ENCODE measurements around the gene FGFR3. TPM values are rescaled to one million over a fixed set of nuclear protein-coding genes. Genes with fewer than 3 reads are reported as not detected.

The FGFR3 gene
- total RNA-seq, 3 donors from 2014 or later (not counting 1 experiment from before 2014, with no cell fraction given): not detected

DNA sequence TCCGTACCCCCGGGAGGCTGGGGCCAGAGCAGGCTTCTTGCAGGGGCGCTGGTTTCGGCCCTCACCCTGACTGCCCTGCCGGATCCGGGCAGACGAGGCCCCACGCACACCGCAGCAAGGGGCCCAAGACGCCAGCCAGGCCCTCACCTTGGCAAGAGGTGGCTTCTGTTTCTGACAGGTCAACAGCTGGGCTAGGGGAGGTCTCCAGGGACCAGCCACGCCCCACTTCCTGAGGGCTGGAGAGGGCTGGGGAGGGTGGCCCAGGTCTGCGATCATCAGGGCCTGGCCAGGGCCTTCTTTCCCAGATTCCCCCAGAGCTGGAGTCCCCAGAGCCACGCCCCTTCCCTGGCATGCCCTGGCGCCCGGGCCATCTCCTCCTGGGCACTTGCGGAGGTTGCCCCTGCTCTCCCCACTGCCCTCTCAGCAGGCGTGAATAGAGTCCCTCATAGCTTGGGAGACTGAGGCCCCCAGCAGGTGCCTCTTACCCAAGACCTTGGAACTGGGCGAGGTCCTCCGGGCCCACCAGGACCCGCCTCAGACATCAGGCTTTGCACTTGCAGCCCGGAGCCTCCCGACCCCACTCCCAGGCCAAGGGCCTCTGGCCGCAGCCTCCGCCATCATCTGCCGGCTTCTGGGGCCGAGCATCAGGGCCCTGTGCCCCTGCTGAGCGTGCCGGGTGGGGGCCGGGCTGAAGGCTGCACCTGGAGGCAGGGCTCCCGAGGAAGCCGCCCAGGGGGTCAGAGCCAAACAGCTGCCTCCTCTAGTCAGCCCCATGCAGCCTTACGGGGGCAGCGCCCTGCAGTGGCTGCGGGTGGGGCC, 6.3 kb upstream of the FGFR3 start:
- ATAC-seq (no peak), DNase-seq (no peak)
- H3K27me3 Mint-ChIP-seq (ENCODE audit: low read depth in 2 of 2): peaks cover 0 to 8% of the 10 kb centered on the region in 2 donors
- H3K9me3 Mint-ChIP-seq: no peaks in the 10 kb centered on the region
- no peaks in the 10 kb centered on the region for H3K36me3 Mint-ChIP-seq
- H3K27ac Mint-ChIP-seq: no peak overlapping the region
- Histone ChIP-seq H3K27me3 (ENCODE audit: control insufficient read depth, insufficient read depth, low read length) (no peaks in the 10 kb centered on the region), H3K27ac (ENCODE audit: low read length) (no peak overlapping the region), H3K4me3 (ENCODE audit: low read length) (no peak overlapping the region), H3K9me3 (ENCODE audit: control insufficient read depth, insufficient read depth, low read length) (no peaks in the 10 kb centered on the region), H3K36me3 (ENCODE audit: control insufficient read depth, insufficient read depth, low read length) (no peaks in the 10 kb centered on the region), H3K4me1 (ENCODE audit: control insufficient read depth, insufficient read depth, low read length) (no peaks in the 10 kb centered on the region)
- H3K4me1 Mint-ChIP-seq: no peaks in the 10 kb centered on the region
- intact Hi-C loops (cut with micrococcal nuclease): no loop called here
- TF ChIP-seq, protein P1, sequence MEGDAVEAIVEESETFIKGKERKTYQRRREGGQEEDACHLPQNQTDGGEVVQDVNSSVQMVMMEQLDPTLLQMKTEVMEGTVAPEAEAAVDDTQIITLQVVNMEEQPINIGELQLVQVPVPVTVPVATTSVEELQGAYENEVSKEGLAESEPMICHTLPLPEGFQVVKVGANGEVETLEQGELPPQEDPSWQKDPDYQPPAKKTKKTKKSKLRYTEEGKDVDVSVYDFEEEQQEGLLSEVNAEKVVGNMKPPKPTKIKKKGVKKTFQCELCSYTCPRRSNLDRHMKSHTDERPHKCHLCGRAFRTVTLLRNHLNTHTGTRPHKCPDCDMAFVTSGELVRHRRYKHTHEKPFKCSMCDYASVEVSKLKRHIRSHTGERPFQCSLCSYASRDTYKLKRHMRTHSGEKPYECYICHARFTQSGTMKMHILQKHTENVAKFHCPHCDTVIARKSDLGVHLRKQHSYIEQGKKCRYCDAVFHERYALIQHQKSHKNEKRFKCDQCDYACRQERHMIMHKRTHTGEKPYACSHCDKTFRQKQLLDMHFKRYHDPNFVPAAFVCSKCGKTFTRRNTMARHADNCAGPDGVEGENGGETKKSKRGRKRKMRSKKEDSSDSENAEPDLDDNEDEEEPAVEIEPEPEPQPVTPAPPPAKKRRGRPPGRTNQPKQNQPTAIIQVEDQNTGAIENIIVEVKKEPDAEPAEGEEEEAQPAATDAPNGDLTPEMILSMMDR (IDR thresholded peaks at IDR 0.05): no peak
- no peak overlapping the region for H3K4me3 Mint-ChIP-seq
- 88% methylated on average over 34 of the region's 34 CpGs for WGBS (ENCODE audit: insufficient coverage)

DNA sequence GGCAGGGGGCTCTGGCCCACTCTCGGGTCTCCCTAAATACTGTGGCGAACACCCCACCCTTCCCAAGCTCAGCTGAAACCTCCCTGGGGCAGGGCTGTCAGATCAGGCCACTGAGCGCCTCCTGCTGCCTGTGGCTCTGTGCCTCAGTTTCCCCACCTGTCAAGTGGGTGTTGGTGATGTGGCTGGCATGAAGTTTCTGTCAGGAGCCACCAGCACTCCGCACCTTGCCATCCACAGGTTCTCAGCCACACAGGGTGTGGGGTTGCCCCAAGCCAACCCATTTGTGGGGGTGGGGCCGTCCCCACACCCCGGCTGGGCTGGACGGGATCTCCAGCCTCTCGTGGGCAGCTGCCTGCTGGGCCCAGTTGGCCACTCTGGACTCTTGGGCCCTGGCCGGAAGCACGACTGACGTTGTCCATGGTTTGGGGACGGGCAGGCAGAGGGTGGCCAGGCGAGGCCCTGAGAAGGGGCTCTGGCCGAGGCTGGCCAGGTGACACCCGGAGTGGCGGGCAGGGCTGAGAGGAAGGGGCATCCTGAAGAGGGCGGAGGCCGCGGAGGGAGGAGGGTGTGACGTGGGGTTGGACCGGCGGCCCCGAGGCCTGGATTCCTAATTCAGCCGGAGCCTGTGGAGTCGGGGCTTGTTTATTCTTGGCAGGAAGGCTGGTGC, 5.5 kb upstream of the FGFR3 start:
- ATAC-seq: no peak
- WGBS (ENCODE audit: insufficient coverage): 89% methylated on average over 25 of the region's 25 CpGs

DNA sequence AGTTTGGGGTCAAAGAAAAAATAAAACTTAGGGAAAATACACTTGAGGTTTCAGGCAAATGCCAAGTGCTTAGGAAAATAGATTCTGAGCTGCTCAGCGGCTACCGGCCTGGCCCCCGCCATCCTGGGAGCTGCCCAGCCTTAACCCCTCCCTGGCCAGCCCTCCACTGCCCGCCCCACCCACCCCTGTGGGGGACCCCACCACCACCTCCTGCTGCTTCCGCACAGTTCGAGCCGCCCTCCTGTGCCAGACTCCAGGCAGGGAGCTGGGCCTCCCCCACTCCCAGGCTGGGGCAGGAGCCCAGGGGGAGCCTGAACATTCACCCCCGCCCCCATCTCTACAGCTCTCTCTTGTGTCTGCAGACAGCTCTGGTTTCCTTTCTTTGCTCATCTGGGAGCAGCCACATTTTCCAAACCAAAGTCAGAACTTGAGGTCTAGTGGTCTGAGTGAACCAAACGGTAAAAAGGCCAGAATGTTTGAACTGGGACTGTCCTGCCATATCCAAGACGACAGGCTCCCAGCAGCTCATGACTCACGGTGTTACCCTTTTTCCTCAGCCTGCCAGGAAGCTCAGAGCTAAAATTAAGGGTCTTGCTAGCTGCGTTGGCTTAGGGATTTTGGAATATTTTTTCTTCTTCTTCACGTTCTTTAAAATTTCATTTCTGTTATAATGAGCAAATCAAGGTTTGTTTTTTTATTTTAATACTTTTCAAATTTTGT, 4.7 kb upstream of the FGFR3 start:
- H3K36me3 Mint-ChIP-seq: no peaks in the 10 kb centered on the region
- H3K4me3 Mint-ChIP-seq: no peak overlapping the region
- intact Hi-C loops (cut with micrococcal nuclease): no loop called here
- H3K27me3 Mint-ChIP-seq (ENCODE audit: low read depth in 2 of 2): peaks cover 0 to 8% of the 10 kb centered on the region in 2 donors
- no peaks in the 10 kb centered on the region for H3K4me1 ChIP-seq (ENCODE audit: control insufficient read depth, insufficient read depth, low read length)
- no peak overlapping the region for H3K4me3 ChIP-seq (ENCODE audit: low read length)
- H3K4me1 Mint-ChIP-seq: no peaks in the 10 kb centered on the region
- no peaks in the 10 kb centered on the region for H3K9me3 ChIP-seq (ENCODE audit: control insufficient read depth, insufficient read depth, low read length)
- H3K27me3 ChIP-seq (ENCODE audit: control insufficient read depth, insufficient read depth, low read length): no peaks in the 10 kb centered on the region
- no peak for ATAC-seq
- WGBS (ENCODE audit: insufficient coverage): 83% methylated on average over 10 of the region's 13 CpGs
- no peak overlapping the region for H3K27ac ChIP-seq (ENCODE audit: low read length)
- H3K36me3 ChIP-seq (ENCODE audit: control insufficient read depth, insufficient read depth, low read length): no peaks in the 10 kb centered on the region
- TF ChIP-seq, protein P1 (IDR thresholded peaks at IDR 0.05): no peak
- no peaks in the 10 kb centered on the region for H3K9me3 Mint-ChIP-seq
- H3K27ac Mint-ChIP-seq: no peak overlapping the region
- DNase-seq: no peak

More for the DNA sequence above, 5.5 kb upstream of the FGFR3 start:
- H3K4me3 ChIP-seq (ENCODE audit: low read length): no peak overlapping the region
- no peak for DNase-seq
- Mint-ChIP-seq H3K27me3 (ENCODE audit: low read depth in 2 of 2) (peaks cover 0 to 8% of the 10 kb centered on the region in 2 donors), H3K27ac (no peak overlapping the region), H3K36me3 (no peaks in the 10 kb centered on the region), H3K4me1 (no peaks in the 10 kb centered on the region), H3K9me3 (no peaks in the 10 kb centered on the region), H3K4me3 (no peak overlapping the region)
- TF ChIP-seq, protein P1 (IDR thresholded peaks at IDR 0.05): no peak
- no peak overlapping the region for H3K27ac ChIP-seq (ENCODE audit: low read length)
- intact Hi-C loops (cut with micrococcal nuclease): no loop called here
- H3K4me1 ChIP-seq (ENCODE audit: control insufficient read depth, insufficient read depth, low read length): no peaks in the 10 kb centered on the region
- H3K9me3 ChIP-seq (ENCODE audit: control insufficient read depth, insufficient read depth, low read length): no peaks in the 10 kb centered on the region
- H3K27me3 ChIP-seq (ENCODE audit: control insufficient read depth, insufficient read depth, low read length): no peaks in the 10 kb centered on the region
- no peaks in the 10 kb centered on the region for H3K36me3 ChIP-seq (ENCODE audit: control insufficient read depth, insufficient read depth, low read length)
